SK-N-MC (cell line): Measurements from ENCODE around the gene ZBTB20.

Experiments used
- EZH2 ChIP-seq: fragments of 200-600 bp; sonication (generic); IDR thresholded peaks from one replicate; pipeline ENCODE4 v1.6.1; 2017; ENCODE audit warnings: antibody characterized with exemption
- FOXP2 ChIP-seq: optimal IDR thresholded peaks from 2 replicates; pipeline ENCODE3; 2011; ENCODE audit warnings: mild to moderate bottlenecking, moderate library complexity; ENCODE audit not compliant: insufficient read depth; ENCODE audit errors: extremely low read length, control extremely low read depth
- POLR2AphosphoS5 ChIP-seq: IDR thresholded peaks from 2 replicates; pipeline ENCODE4 v1.6.1; 2012; ENCODE audit warnings: mild to moderate bottlenecking, low read depth, low read length, borderline replicate concordance

DNA sequence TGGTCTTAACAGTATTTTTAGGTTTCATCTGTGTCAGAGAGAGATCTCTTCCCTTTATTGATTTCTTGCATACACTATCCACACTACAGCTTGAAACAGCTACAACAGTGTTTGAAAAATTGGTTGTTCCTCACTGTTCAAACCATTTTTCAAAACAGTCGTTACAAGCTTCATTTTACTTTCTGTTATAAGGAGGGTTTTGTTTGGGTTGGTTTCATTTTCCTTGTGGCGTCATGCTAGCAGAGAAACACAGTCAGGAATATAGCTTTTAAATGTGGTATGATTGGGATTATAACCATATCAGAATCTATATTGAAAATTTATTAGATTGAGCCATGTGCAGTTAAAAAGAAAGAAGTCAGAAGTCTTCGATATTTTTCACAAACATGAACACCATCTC, 400.6 kb downstream of the ZBTB20 start:
- no peak for TF ChIP-seq EZH2
- TF ChIP-seq POLR2AphosphoS5 = no peak
- TF ChIP-seq FOXP2 = no peak
